NCI-H82 (cell line): ENCODE measurements around the gene GATA5.
A peak's percentile ranks its signal among the peaks of the same experiment; 100 is the strongest.
"Not testable (repeated sequence)": the region's sequence is repeated elsewhere in the genome, so short reads cannot be mapped to it uniquely, and the experiment has no call there.

Source experiments
- DNase-seq: peaks from one replicate; lab custom pipeline; 2025; lab: John Stamatoyannopoulos, UW

Gene GATA5

GRCh38 chr20:62429455-62430310 is 46.1 kb downstream of the GATA5 start:
- DNase-seq, result no peak

- peak; percentile 19 for DNase-seq
Observed at GRCh38 chr20:62428396-62429295, 47.1 kb downstream of the GATA5 start.

- DNase-seq, result no peak
Observed at GRCh38 chr20:62428002-62428372, 47.8 kb downstream of the GATA5 start.

- DNase-seq, result no peak
Observed at GRCh38 chr20:62427172-62428001, 48.4 kb downstream of the GATA5 start, which contains the start of gene RBBP8NL. Gene RBBP8NL (minus strand): TSS chr20:62427539. CDS start chr20:62419647, 7,892 bp downstream.

- no peak for DNase-seq
Observed at GRCh38 chr20:62426699-62427131, 49.1 kb downstream of the GATA5 start.

- not testable (repeated sequence) for DNase-seq
Observed at GRCh38 chr20:62426059-62426348, 49.8 kb downstream of the GATA5 start.

GRCh38 chr20:62425281-62426058 is 50.3 kb downstream of the GATA5 start:
- no peak for DNase-seq

GRCh38 chr20:62424249-62425107 is 51.3 kb downstream of the GATA5 start:
- DNase-seq, result no peak

- peak; percentile 61 for DNase-seq
Observed at GRCh38 chr20:62423326-62423706, 52.5 kb downstream of the GATA5 start.

- no peak for DNase-seq
Observed at GRCh38 chr20:62422636-62423325, 53.0 kb downstream of the GATA5 start.

GRCh38 chr20:62421716-62421990 is 54.1 kb downstream of the GATA5 start:
- DNase-seq, result no peak

- DNase-seq, result no peak
Observed at GRCh38 chr20:62420846-62421715, 54.7 kb downstream of the GATA5 start.

- DNase-seq, result no peak
Observed at GRCh38 chr20:62419759-62420158, 56.0 kb downstream of the GATA5 start.

- no peak for DNase-seq
Observed at GRCh38 chr20:62418709-62419487, 56.9 kb downstream of the GATA5 start.

- no peak for DNase-seq
Observed at GRCh38 chr20:62417981-62418708, 57.6 kb downstream of the GATA5 start.

- DNase-seq, result no peak
Observed at GRCh38 chr20:62416651-62417637, 58.9 kb downstream of the GATA5 start.
